Suprapubic skin (tissue), 4 donors: ENCODE data around the gene CXCR1. TPM values are rescaled to one million over a fixed set of nuclear protein-coding genes. Genes with fewer than 3 reads are reported as not detected.

Experiments used
- DNase-seq, 2 donors: peaks; one replicate each; pipeline ENCODE4 v3.0.0-alpha.2; 2019; ENCODE audit warnings: low spot score in 2 of 2
- H3K27ac ChIP-seq: fragments of 200-600 bp; sonication (generic); one replicate; pipeline ENCODE4 v1.5.1; 2019
- H3K27me3 ChIP-seq: fragments of 200-600 bp; sonication (generic); one replicate; pipeline ENCODE4 v1.5.1; 2019
- H3K36me3 ChIP-seq: fragments of 200-600 bp; sonication (generic); one replicate; pipeline ENCODE4 v1.5.1; 2019
- H3K4me1 ChIP-seq: fragments of 200-600 bp; sonication (generic); one replicate; pipeline ENCODE4 v1.5.1; 2019
- H3K4me3 ChIP-seq: fragments of 200-600 bp; sonication (generic); one replicate; pipeline ENCODE4 v1.5.1; 2019; ENCODE audit warnings: mild to moderate bottlenecking
- H3K9me3 ChIP-seq: fragments of 200-600 bp; sonication (generic); one replicate; pipeline ENCODE4 v1.5.1; 2019
- CTCF ChIP-seq, 2 donors: fragments of 200-600 bp in 1 of 2; fragments of 450-650 bp in 1 of 2; sonication (generic) in 1 of 2; IDR thresholded peaks; one replicate each; pipeline ENCODE4 v1.5.1; 2016 to 2019; ENCODE audit warnings: antibody characterized with exemption in 2 of 2, mild to moderate bottlenecking in 1 of 2, moderate library complexity in 1 of 2
- EP300 ChIP-seq: sonication (generic); formaldehyde crosslinking; IDR thresholded peaks from one replicate; pipeline ENCODE4 v1.6.1; 2017; ENCODE audit warnings: antibody characterized with exemption
- POLR2A ChIP-seq, 2 donors: fragments of 450-650 bp; IDR thresholded peaks; one replicate each; pipeline ENCODE4 v1.6.1; 2017; ENCODE audit warnings: antibody characterized with exemption in 2 of 2, mild to moderate bottlenecking in 2 of 2, moderate library complexity in 2 of 2
- POLR2AphosphoS5 ChIP-seq, 3 donors: sonication (generic); formaldehyde crosslinking; IDR thresholded peaks; one replicate each; pipeline ENCODE4 v1.6.1; 2017; ENCODE audit warnings: antibody characterized with exemption in 3 of 3
- WGBS: methylation state at CpG from one replicate; pipeline ENCODE4 v1.1.5; 2018; 5-methylcytosine and 5-hydroxymethylcytosine counted together
- total RNA-seq, 4 donors: library from RNA; depleted of rRNA; stranded (reverse); fragments of >200 nt; gene quantifications; one replicate each; pipeline ENCODE4 v1.1.0, GENCODE V29; 2016

Gene CXCR1
- total RNA-seq, 4 donors from 2014 or later, result 0.87 to 1.0 TPM; not detected in 2

DNA sequence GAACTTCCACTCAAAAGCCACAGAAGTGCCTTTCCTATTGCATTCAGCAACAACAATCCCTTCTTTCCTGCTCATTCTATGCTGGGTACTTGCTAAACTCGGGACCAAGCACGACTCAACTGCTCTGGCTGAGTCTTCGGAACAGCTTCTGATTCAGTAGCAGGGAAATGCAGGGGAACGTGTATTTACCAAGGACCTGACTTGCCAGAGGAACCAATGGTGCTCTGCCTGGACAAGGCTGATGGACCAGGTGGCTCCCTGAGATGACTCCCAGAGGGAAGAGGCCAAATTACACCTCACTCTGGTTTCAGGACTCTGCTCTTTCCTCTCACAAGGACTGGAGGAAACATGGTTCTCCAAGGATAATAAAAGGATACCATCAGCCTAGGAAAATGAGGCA, 28.7 kb downstream of the CXCR1 start:
- Histone ChIP-seq H3K36me3 (no peaks in the 10 kb centered on the region), H3K4me1 (no peaks in the 10 kb centered on the region), H3K4me3 (no peak overlapping the region), H3K27me3 (peaks cover 12% of the 10 kb centered on the region), H3K9me3 (no peaks in the 10 kb centered on the region), H3K27ac (no peak overlapping the region)
- TF ChIP-seq CTCF (IDR thresholded peaks at IDR 0.05), result no peak
- TF ChIP-seq POLR2A (IDR thresholded peaks at IDR 0.05), result no peak
- WGBS, result 53% methylated on average over 4 of the region's 4 CpGs
- no peak for DNase-seq

DNA sequence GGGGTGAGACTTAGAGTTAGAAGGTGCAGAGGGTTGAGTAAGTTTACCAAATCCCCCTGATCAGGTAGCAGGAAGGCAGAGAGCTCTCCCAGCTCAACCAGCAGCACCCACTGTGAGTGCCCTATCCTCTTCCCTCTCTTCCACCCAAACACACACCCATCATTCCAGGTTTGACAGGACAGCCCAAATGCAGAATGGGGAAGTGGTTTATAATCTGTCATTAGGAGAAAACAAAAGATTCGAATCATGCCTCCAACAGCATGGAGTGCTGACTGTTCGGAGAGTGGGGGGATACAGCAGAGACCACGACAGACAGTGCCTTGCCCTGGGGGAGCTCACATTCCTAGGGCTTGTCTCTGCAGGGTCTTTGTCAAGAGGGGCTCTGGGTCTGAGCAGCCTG, 29.2 kb downstream of the CXCR1 start:
- no peaks in the 10 kb centered on the region for H3K4me1 ChIP-seq
- no peak for DNase-seq
- H3K27ac ChIP-seq, result no peak overlapping the region
- H3K27me3 ChIP-seq, result peaks cover 9% of the 10 kb centered on the region
- H3K9me3 ChIP-seq, result no peaks in the 10 kb centered on the region
- WGBS, result 64% methylated on average over 3 of the region's 3 CpGs
- no peak overlapping the region for H3K4me3 ChIP-seq
- no peaks in the 10 kb centered on the region for H3K36me3 ChIP-seq
- no peak for TF ChIP-seq CTCF (IDR thresholded peaks at IDR 0.05)
- no peak for TF ChIP-seq POLR2A (IDR thresholded peaks at IDR 0.05)
- TF ChIP-seq EP300, result no peak
- TF ChIP-seq POLR2AphosphoS5 (IDR thresholded peaks at IDR 0.05), result no peak

DNA sequence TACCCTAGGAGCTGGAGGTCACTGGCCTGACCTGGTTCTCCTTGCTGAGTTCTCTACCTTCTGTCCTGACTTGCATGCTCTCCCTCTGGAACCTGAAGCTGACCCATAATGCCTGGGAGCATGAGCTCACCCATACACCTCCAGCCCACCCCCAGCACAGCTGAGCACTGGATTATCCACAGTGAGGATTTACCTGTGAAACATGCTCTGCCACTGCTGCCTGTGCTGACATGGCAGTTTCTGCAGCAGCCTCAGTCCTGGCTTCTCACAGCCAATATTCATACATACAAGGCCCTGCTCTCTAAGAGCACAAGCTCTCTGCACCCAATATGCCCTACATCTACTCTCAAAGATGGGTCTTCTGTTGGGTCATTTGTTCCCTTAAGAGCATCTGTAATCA, 35.9 kb downstream of the CXCR1 start:
- H3K27me3 ChIP-seq, result no peaks in the 10 kb centered on the region
- DNase-seq, result no peak
- no peak overlapping the region for H3K4me3 ChIP-seq
- TF ChIP-seq POLR2A (IDR thresholded peaks at IDR 0.05) (no peak), EP300 (no peak), CTCF (IDR thresholded peaks at IDR 0.05) (no peak), POLR2AphosphoS5 (IDR thresholded peaks at IDR 0.05) (no peak)
- H3K27ac ChIP-seq, result no peak overlapping the region
- peaks cover 33% of the 10 kb centered on the region for H3K4me1 ChIP-seq
- H3K9me3 ChIP-seq, result no peaks in the 10 kb centered on the region
- H3K36me3 ChIP-seq, result no peaks in the 10 kb centered on the region

DNA sequence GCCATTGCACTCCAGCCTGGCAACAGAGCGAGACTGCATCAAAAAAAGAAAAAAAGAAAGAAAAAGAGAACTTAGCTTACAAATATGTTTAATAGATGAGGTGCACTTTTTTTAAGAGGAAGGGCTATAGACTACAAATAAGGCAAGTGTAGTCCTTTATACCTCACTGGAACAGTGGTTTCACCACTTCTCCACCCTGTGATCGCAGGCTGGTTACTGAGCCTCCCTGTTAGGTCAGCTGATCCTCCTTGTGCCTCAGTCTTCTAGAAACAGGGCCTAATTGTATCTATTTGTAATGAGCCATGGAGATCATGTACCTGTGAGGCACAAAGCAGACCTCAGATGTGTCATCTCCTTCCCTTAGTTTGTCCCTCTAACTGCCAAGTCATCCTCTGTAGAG, 36.4 kb downstream of the CXCR1 start:
- H3K4me3 ChIP-seq, result no peak overlapping the region
- no peak overlapping the region for H3K27ac ChIP-seq
- no peaks in the 10 kb centered on the region for H3K27me3 ChIP-seq

DNA sequence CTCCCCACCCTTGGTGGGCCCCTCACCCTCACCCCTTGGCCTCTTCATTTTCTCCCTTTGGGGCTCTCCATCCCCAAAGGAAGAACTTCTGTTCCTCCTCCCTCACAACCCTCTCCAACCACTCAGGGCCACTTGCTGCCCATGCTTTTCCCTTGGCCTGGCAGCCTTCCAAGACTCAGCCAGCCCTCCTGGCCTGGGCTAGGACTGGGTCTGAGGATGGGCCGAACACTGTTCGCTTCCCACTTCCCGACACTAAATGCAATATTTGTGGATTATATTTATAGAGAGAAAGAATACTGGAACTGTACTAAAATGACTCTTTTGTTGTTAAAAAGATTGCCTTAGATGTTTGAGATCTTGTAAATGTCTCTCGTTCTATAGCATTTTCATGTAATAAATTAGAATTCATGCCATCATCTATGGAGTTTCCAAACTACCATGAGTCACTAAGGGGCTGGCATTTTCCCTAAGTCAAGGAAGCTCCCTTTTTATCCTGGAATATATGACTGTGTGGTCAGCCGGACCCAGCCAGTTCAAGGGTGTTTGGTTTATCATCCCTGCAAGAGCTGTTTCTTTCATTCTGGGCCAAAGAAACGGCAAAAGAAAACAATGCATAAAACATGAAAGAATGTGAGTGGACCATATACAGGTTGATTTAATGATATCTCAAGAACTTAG, 37.2 kb downstream of the CXCR1 start:
- TF ChIP-seq POLR2AphosphoS5 (IDR thresholded peaks at IDR 0.05) (no peak), POLR2A (IDR thresholded peaks at IDR 0.05) (no peak), CTCF (IDR thresholded peaks at IDR 0.05) (no peak)
- H3K4me3 ChIP-seq, result no peak overlapping the region

More for the DNA sequence above, 36.4 kb downstream of the CXCR1 start:
- Histone ChIP-seq H3K36me3 (no peaks in the 10 kb centered on the region), H3K9me3 (no peaks in the 10 kb centered on the region), H3K4me1 (peaks cover 37% of the 10 kb centered on the region)
- no peak for DNase-seq
- TF ChIP-seq CTCF (IDR thresholded peaks at IDR 0.05) (no peak), POLR2AphosphoS5 (IDR thresholded peaks at IDR 0.05) (no peak), EP300 (no peak), POLR2A (IDR thresholded peaks at IDR 0.05) (no peak)
- WGBS, result 83% methylated on average over 2 of the region's 2 CpGs

More for the DNA sequence above, 37.2 kb downstream of the CXCR1 start:
- Histone ChIP-seq H3K27ac (no peak overlapping the region), H3K36me3 (no peaks in the 10 kb centered on the region), H3K4me1 (peaks cover 44% of the 10 kb centered on the region), H3K9me3 (no peaks in the 10 kb centered on the region), H3K27me3 (no peaks in the 10 kb centered on the region)
- WGBS, result 78% methylated on average over 6 of the region's 6 CpGs
- no peak for DNase-seq
